Neural progenitor cell (in vitro differentiated cells): ENCODE data around the gene DNMT3L.
"Not testable (repeated sequence)": the region's sequence is repeated elsewhere in the genome, so short reads cannot be mapped to it uniquely, and the experiment has no call there.

Experiments
- EZH2phosphoT487 ChIP-seq: fragments of 200-600 bp; sonication (generic); IDR thresholded peaks from 2 replicates; pipeline ENCODE4 v1.6.1; 2017; ENCODE audit warnings: antibody characterized with exemption
- TF ChIP-seq, protein P1 (sequence below): fragments of 200-600 bp; sonication (generic); IDR thresholded peaks from 2 replicates; pipeline ENCODE4 v1.5.1; 2017; ENCODE audit warnings: antibody characterized with exemption, mild to moderate bottlenecking

DNA sequence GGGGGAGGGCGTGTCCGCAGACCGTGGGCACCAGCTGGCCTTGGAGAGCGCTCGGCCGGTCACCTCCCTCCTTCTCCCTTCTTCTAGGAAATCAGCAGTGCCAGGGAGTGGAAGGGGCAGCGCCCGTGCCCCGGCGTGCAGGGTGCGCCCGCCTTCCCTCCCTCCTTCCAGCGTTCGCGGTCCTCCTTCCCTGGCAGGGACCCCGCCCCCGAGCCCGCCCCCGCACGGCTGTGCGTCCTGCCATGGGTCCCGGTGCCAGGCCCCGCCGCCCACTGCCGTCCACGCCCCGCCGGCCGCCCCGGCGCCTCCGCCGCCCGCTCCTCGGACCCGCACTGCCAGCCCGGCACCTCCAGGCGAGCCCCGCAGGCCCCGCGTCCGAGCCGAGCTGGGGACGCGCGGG lies 21.3 kb downstream of the DNMT3L start:
- TF ChIP-seq, protein P1, sequence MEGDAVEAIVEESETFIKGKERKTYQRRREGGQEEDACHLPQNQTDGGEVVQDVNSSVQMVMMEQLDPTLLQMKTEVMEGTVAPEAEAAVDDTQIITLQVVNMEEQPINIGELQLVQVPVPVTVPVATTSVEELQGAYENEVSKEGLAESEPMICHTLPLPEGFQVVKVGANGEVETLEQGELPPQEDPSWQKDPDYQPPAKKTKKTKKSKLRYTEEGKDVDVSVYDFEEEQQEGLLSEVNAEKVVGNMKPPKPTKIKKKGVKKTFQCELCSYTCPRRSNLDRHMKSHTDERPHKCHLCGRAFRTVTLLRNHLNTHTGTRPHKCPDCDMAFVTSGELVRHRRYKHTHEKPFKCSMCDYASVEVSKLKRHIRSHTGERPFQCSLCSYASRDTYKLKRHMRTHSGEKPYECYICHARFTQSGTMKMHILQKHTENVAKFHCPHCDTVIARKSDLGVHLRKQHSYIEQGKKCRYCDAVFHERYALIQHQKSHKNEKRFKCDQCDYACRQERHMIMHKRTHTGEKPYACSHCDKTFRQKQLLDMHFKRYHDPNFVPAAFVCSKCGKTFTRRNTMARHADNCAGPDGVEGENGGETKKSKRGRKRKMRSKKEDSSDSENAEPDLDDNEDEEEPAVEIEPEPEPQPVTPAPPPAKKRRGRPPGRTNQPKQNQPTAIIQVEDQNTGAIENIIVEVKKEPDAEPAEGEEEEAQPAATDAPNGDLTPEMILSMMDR, result not testable (repeated sequence)
- not testable (repeated sequence) for TF ChIP-seq EZH2phosphoT487
